ENCODE results near the gene GPR101. TPM values are rescaled to one million over a fixed set of nuclear protein-coding genes. Genes with fewer than 3 reads are reported as not detected.

The GPR101 gene
- total and polyA plus RNA-seq, 2 of the 4 experiments (the other 2 are of a cell fraction), result not detected

DNA sequence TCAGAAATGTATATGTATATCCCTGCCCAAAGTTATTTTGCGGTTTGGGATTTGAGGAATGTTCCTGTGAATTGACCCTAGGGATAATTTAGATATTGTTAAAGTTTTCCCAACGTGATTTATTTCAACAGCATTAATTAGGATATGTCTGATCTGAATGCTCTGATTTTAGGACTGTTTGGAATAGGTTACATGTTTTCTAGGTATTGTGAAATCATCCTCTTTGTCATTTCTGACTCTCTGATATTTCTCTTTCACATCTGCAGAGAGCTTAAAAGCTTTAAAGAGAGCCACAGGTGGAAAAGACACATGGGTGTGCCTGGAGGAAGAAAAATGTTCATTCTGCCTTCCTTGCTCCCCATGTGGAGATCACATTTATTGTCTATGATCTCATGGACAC, 5.1 kb downstream of the GPR101 start:
- H3K27me3 ChIP-seq (ENCODE audit: control insufficient read depth, insufficient read depth, low read length), result peaks cover 17% of the 10 kb centered on the region
- H2BK15ac ChIP-seq (ENCODE audit: low read depth, low read length), result no peak overlapping the region
- CTCF ChIA-PET, result interaction anchor here (0.9 kb wide), 1 partner anchor 824 kb away, joined by 4 read pairs; no protein-coding TSS in a partner anchor
- dilution Hi-C loops (cut with HindIII; ENCODE audit: low sequenced_read_pairs, unreplicated experiment), result no loop called here
- no peak overlapping the region for H2AK5ac ChIP-seq (ENCODE audit: low read depth, low read length)
- H2BK120ac ChIP-seq (ENCODE audit: low read depth, low read length), result no peak overlapping the region
- no TSS peak for BruUV-seq (replicated peaks)
- no peak overlapping the region for H3K4me3 ChIP-seq (ENCODE audit: insufficient read depth, low read depth, low read length)
- no peak overlapping the region for H3K9ac ChIP-seq (ENCODE audit: low read depth, low read length)
- H4K20me1 ChIP-seq (ENCODE audit: insufficient read depth, low read length), result no peaks in the 10 kb centered on the region
- H4K5ac ChIP-seq (ENCODE audit: low read depth, low read length), result no peak overlapping the region
- no peak overlapping the region for H2AFZ ChIP-seq (replicated peaks; ENCODE audit: low read length, poor library complexity)
- no peak overlapping the region for H2BK5ac ChIP-seq (ENCODE audit: low read depth, low read length, poor library complexity, severe bottlenecking)
- no peak overlapping the region for H4K91ac ChIP-seq (ENCODE audit: insufficient read depth, low read depth, low read length)
- H3K4ac ChIP-seq (ENCODE audit: low read depth, low read length), result no peak overlapping the region
- H4K8ac ChIP-seq (ENCODE audit: low read depth in 2 of 2, low read length in 2 of 2), result no peak overlapping the region
- WGBS, 2 experiments (ENCODE audit: extremely low coverage in 2 of 2, insufficient read length in 1 of 2), result no CpG with 5 or more reads among the region's 2 CpGs
- no peak overlapping the region for H3K14ac ChIP-seq (replicated peaks; ENCODE audit: low read depth, low read length)
- ATAC-seq (ENCODE audit: low read depth), result no peak
- H3K79me1 ChIP-seq (ENCODE audit: low read depth in 1 of 2, low read length in 2 of 2), result no peaks in the 10 kb centered on the region
- no peak for DNase-seq
- H3K23ac ChIP-seq (ENCODE audit: low read depth, low read length), result no peak overlapping the region
- POLR2A ChIA-PET (ENCODE audit: unreplicated experiment), result no interaction called here
- no peak overlapping the region for H3K18ac ChIP-seq (ENCODE audit: low read depth, low read length)
- no peak overlapping the region for H3K4me2 ChIP-seq (ENCODE audit: low read depth, low read length)
- no peak overlapping the region for H2BK20ac ChIP-seq (ENCODE audit: low read depth, low read length)
- no peak for TF ChIP-seq SMC3 (IDR thresholded peaks at IDR 0.05; ENCODE audit: low read depth, low read length)
- peak; percentile 66 for TF ChIP-seq CEBPB (IDR thresholded peaks at IDR 0.05; ENCODE audit: low read depth, low read length)
- no peak overlapping the region for H3K56ac ChIP-seq (ENCODE audit: extremely low read depth, insufficient read depth, low read length)
- in situ Hi-C loops (cut with MboI; ENCODE audit: low sequenced_read_pairs), result no loop called here
- no peak overlapping the region for H3K27ac ChIP-seq (ENCODE audit: insufficient read depth, low read length)
- no peak overlapping the region for H2AK9ac ChIP-seq (replicated peaks; ENCODE audit: low read depth, low read length, poor library complexity)
- H3K9me3 ChIP-seq (ENCODE audit: control insufficient read depth, insufficient read depth, low read length), result peaks cover 6% of the 10 kb centered on the region; the same call in 1 of the 2 replicates
- H3K36me3 ChIP-seq (ENCODE audit: control insufficient read depth, insufficient read depth, low read length), result no peaks in the 10 kb centered on the region
- no peaks in the 10 kb centered on the region for H3K4me1 ChIP-seq (ENCODE audit: control insufficient read depth, insufficient read depth, low read length)
- intact Hi-C loops (cut with micrococcal nuclease), result no loop called here
- H3K9me1 ChIP-seq (ENCODE audit: insufficient read depth, low read length), result no peaks in the 10 kb centered on the region
